Naive thymus-derived CD4-positive, alpha-beta T cell (primary cell): ENCODE data around the gene C1orf232. TPM values are rescaled to one million over a fixed set of nuclear protein-coding genes. Genes with fewer than 3 reads are reported as not detected.

ENCODE experiments used
- ATAC-seq: fragments of 150-1000 bp; cut with Tn5 transposase; 2 replicates; pipeline ENCODE4 v1.10.0; 2021; ENCODE audit warnings: mild to moderate bottlenecking, moderate library complexity
- CTCF ChIA-PET: fragments of 350-600 bp; sonication (Branson Sonifier 250); formaldehyde crosslinking; loops from one replicate; lab custom pipeline; 2021; ENCODE audit warnings: antibody characterized with exemption; lab: Charles Lee
- POLR2A ChIA-PET: fragments of 350-600 bp; sonication (Branson Sonifier 250); formaldehyde crosslinking; loops from one replicate; lab custom pipeline; 2021; ENCODE audit warnings: antibody characterized with exemption, inconsistent platforms; lab: Charles Lee
- DNase-seq, 9 donors: peaks; one replicate each; pipeline versions ENCODE4 v3.0.0 to v3.0.0-alpha.2; 2020 to 2022; ENCODE audit warnings: mixed read lengths in 1 of 9
- H3K27ac ChIP-seq: one replicate; pipeline ENCODE4 v1.7.0; 2013; ENCODE audit warnings: mild to moderate bottlenecking, low read depth, low read length, moderate library complexity
- H3K27me3 ChIP-seq, 2 donors: one replicate each; pipeline ENCODE4 v1.7.0; 2013; ENCODE audit warnings: low read length in 2 of 2, mild to moderate bottlenecking in 2 of 2, moderate library complexity in 2 of 2; ENCODE audit not compliant: control insufficient read depth in 2 of 2, insufficient read depth in 2 of 2
- H3K36me3 ChIP-seq, 3 experiments: 1 replicate in 2 of 3; 2 replicates in 1 of 3; pipeline ENCODE4 v1.7.0; 2013; ENCODE audit warnings: low read length in 3 of 3, mild to moderate bottlenecking in 3 of 3, moderate library complexity in 1 of 3; ENCODE audit not compliant: insufficient read depth in 3 of 3, control insufficient read depth in 2 of 3
- H3K4me1 ChIP-seq, 2 donors: one replicate each; pipeline ENCODE4 v1.7.0; 2013; ENCODE audit warnings: low read length in 2 of 2, mild to moderate bottlenecking in 2 of 2, moderate library complexity in 1 of 2; ENCODE audit not compliant: control insufficient read depth in 2 of 2, insufficient read depth in 2 of 2
- H3K4me3 ChIP-seq: 2 replicates; pipeline ENCODE4 v1.7.0; 2013; ENCODE audit warnings: mild to moderate bottlenecking, low read length
- H3K9me3 ChIP-seq, 3 experiments: 1 replicate in 2 of 3; 2 replicates in 1 of 3; pipeline ENCODE4 v1.7.0; 2013; ENCODE audit warnings: low read length in 3 of 3; ENCODE audit not compliant: control insufficient read depth in 2 of 3
- H3K27ac Mint-ChIP-seq, 9 donors: one replicate each; pipeline ENCODE4 v1.8.0; 2020 to 2022; ENCODE audit warnings: mixed read lengths in 9 of 9, mild to moderate bottlenecking in 8 of 9, moderate library complexity in 5 of 9, inconsistent platforms in 2 of 9
- H3K27me3 Mint-ChIP-seq, 5 donors: one replicate each; pipeline ENCODE4 v1.8.0; 2021 to 2022; ENCODE audit warnings: mixed read lengths in 5 of 5, mild to moderate bottlenecking in 1 of 5
- H3K36me3 Mint-ChIP-seq, 5 donors: one replicate each; pipeline ENCODE4 v1.8.0; 2020 to 2022; ENCODE audit warnings: mixed read lengths in 5 of 5, mild to moderate bottlenecking in 3 of 5, inconsistent platforms in 1 of 5
- H3K4me1 Mint-ChIP-seq, 7 donors: one replicate each; pipeline ENCODE4 v1.8.0; 2020 to 2022; ENCODE audit warnings: mixed read lengths in 7 of 7, mild to moderate bottlenecking in 3 of 7, inconsistent platforms in 1 of 7
- H3K4me3 Mint-ChIP-seq, 10 donors: one replicate each; pipeline ENCODE4 v1.8.0; 2020 to 2022; ENCODE audit warnings: mild to moderate bottlenecking in 10 of 10, mixed read lengths in 10 of 10, moderate library complexity in 6 of 10, inconsistent platforms in 2 of 10
- H3K9me3 Mint-ChIP-seq, 11 donors: one replicate each; pipeline ENCODE4 v1.8.0; 2020 to 2022; ENCODE audit warnings: mixed read lengths in 11 of 11, mild to moderate bottlenecking in 4 of 11, inconsistent platforms in 1 of 11, moderate library complexity in 1 of 11
- intact Hi-C, 2 donors: fragments of 100-400 bp; cut with micrococcal nuclease; formaldehyde crosslinking; loops; one replicate each; pipeline ENCODE4 v1.15.1; 2023
- polyA plus RNA-seq, 2 donors: library from polyadenylated mRNA; unstranded; fragments of 300-500 nt; fragmentation: Illumina TruSeq; gene quantifications; one replicate each; pipeline ENCODE4 v1.2.3, GENCODE V29; 2021
- total RNA-seq, 6 experiments: library from RNA in 5 of 6; stranded (reverse) in 5 of 6; gene quantifications; 1 replicate in 5 of 6; 2 replicates in 1 of 6; pipeline ENCODE4 v1.2.3 and lab custom pipeline; 2021 to 2026

Gene C1orf232
- total RNA-seq, result not detected
- not detected for polyA plus RNA-seq
- not detected for total RNA-seq (lab: John Stamatoyannopoulos, UW)

- ATAC-seq (no peak), DNase-seq (no peak)
- peak within 1 kb of the TSS; percentile 86 for H3K27ac ChIP-seq
- Mint-ChIP-seq H3K4me3 (peak within 1 kb of the TSS; percentile 83 to 90 (median 88)), H3K27ac (peak within 1 kb of the TSS; percentile 48 to 91 (median 77)), H3K27me3 (peaks cover 0 to 30% (median 3%) of the 10 kb centered on the region in 5 donors), H3K36me3 (no peaks in the 10 kb centered on the region), H3K9me3 (no peaks in the 10 kb centered on the region), H3K4me1 (peaks cover 0 to 38% (median 18%) of the 10 kb centered on the region in 7 donors)
- H3K36me3 ChIP-seq, result peaks cover 0 to 7% (median 0%) of the 10 kb centered on the region in 3 experiments
- intact Hi-C loops, result loop anchor here (1.0 to 5.0 kb wide), 6 partner anchors 58 to 249 kb away; partner anchors contain the start of genes CEP85 (in 2 of the 2) and PDIK1L (in 1 of the 2)
- POLR2A ChIA-PET, result interaction anchor here (1.1 to 3.2 kb wide), 2 partner anchors 66 to 110 kb away, joined by 4 to 24 read pairs; partner anchors contain the start of gene CEP85
- H3K4me3 ChIP-seq, result peak within 1 kb of the TSS; percentile 72
- H3K9me3 ChIP-seq, result no peaks in the 10 kb centered on the region
- CTCF ChIA-PET, result interaction anchor here (0.8 to 2.6 kb wide), 4 partner anchors 13 to 632 kb away, joined by 3 to 38 read pairs (median 5); partner anchors contain the start of gene CEP85
- peaks cover 7 to 10% of the 10 kb centered on the region in 2 donors for H3K4me1 ChIP-seq
- H3K27me3 ChIP-seq, result peaks cover 0 to 4% of the 10 kb centered on the region in 2 donors
Measured at GRCh38 chr1:26168410-26169197, at the start of gene C1orf232. Gene C1orf232, minus strand, starts transcription at chr1:26168963. Its CDS starts 464 bp downstream, at chr1:26168499.

DNA sequence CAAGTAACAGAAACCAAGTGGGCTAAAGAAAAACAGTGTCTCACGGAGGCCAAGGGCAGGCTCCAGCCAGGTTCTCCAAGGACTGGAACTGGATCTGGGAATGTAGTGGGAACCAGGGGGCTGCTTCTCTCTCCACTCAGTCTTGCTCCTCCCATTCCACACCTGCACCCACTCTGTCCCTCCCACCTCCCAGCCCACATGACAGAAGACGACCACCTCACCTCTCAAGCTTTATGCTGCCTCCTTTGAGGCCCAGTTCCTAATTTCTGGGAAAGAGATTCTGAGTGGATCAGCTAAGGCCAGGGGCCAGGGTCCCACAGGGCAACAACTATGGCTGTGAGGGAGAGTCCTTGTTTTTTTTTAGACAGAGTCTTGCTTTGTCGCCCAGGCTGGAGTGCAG, 46.5 kb upstream of the C1orf232 start:
- H3K4me3 ChIP-seq, result no peak overlapping the region
- Mint-ChIP-seq H3K4me1 (peaks cover 0 to 2% (median 0%) of the 10 kb centered on the region in 7 donors), H3K9me3 (no peaks in the 10 kb centered on the region), H3K27ac (no peak overlapping the region), H3K4me3 (no peak overlapping the region), H3K36me3 (no peaks in the 10 kb centered on the region), H3K27me3 (peaks cover 0 to 18% (median 0%) of the 10 kb centered on the region in 5 donors)
- ChIA-PET CTCF (no interaction called here), POLR2A (no interaction called here)
- ATAC-seq (no peak), DNase-seq (no peak)
- no peak overlapping the region for H3K27ac ChIP-seq
- H3K36me3 ChIP-seq, result no peaks in the 10 kb centered on the region
- no peaks in the 10 kb centered on the region for H3K27me3 ChIP-seq
- H3K9me3 ChIP-seq, result no peaks in the 10 kb centered on the region
- H3K4me1 ChIP-seq, result no peaks in the 10 kb centered on the region
- intact Hi-C loops, result no loop called here

DNA sequence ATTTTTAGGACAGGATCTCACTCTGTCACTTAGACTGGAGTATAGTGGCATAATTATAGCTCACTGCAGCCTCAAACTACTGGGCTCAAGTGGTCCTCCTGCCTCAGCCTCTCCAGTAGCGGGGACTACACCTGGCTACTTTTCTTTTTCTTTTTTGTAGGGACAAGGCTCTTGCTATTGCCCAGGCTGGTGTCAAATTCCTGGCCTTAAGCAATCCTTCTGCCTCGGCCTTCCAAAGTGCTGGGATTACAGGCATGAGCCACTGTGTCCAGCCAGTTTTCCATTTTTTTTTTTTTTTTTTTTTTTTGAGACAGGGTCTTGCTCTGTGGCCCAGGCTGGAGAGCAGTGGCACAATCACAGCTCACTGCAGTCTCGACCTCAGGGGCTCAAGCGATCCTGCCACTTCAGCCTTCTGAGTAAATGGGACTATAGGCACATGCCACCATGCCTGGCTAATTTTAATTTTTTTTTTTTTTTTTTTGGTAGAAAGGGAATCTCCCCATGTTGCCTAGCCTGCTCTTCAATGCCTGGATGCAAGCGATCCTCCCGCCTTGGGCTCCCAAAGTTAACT, 44.7 kb upstream of the C1orf232 start:
- intact Hi-C loops, result no loop called here
- Histone ChIP-seq H3K27me3 (no peaks in the 10 kb centered on the region), H3K27ac (no peak overlapping the region), H3K9me3 (no peaks in the 10 kb centered on the region), H3K4me3 (no peak overlapping the region), H3K4me1 (no peaks in the 10 kb centered on the region), H3K36me3 (no peaks in the 10 kb centered on the region)
- Mint-ChIP-seq H3K9me3 (no peaks in the 10 kb centered on the region), H3K27me3 (peaks cover 0 to 25% (median 0%) of the 10 kb centered on the region in 5 donors), H3K4me1 (no peaks in the 10 kb centered on the region), H3K27ac (no peak overlapping the region), H3K4me3 (no peak overlapping the region), H3K36me3 (no peaks in the 10 kb centered on the region)
- ATAC-seq (no peak), DNase-seq (no peak)
- POLR2A ChIA-PET, result interaction anchor here (1.2 kb wide), 1 partner anchor 108 kb away, joined by 3 read pairs; no protein-coding TSS in a partner anchor
- CTCF ChIA-PET, result no interaction called here

- Histone ChIP-seq H3K4me1 (no peaks in the 10 kb centered on the region), H3K27ac (no peak overlapping the region), H3K9me3 (no peaks in the 10 kb centered on the region), H3K27me3 (no peaks in the 10 kb centered on the region), H3K36me3 (no peaks in the 10 kb centered on the region), H3K4me3 (no peak overlapping the region)
- Mint-ChIP-seq H3K9me3 (no peaks in the 10 kb centered on the region), H3K27me3 (peaks cover 0 to 25% (median 0%) of the 10 kb centered on the region in 5 donors), H3K27ac (no peak overlapping the region), H3K36me3 (no peaks in the 10 kb centered on the region), H3K4me3 (no peak overlapping the region), H3K4me1 (no peaks in the 10 kb centered on the region)
- ChIA-PET POLR2A (interaction anchor here (1.2 kb wide), 1 partner anchor 109 kb away, joined by 3 read pairs; no protein-coding TSS in a partner anchor), CTCF (no interaction called here)
- ATAC-seq (no peak), DNase-seq (no peak)
- intact Hi-C loops, result no loop called here
Measured at GRCh38 chr1:26212726-26213125, 44.0 kb upstream of the C1orf232 start.

GRCh38 chr1:26210147-26210870, 41.5 kb upstream of the C1orf232 start:
- H3K4me1 Mint-ChIP-seq, result peaks cover 0 to 4% (median 0%) of the 10 kb centered on the region in 7 donors
- ATAC-seq (no peak), DNase-seq (no peak)
- H3K9me3 Mint-ChIP-seq, result no peaks in the 10 kb centered on the region
- peaks cover 0 to 21% (median 0%) of the 10 kb centered on the region in 5 donors for H3K27me3 Mint-ChIP-seq
- no peak overlapping the region for H3K4me3 Mint-ChIP-seq
- no peaks in the 10 kb centered on the region for H3K36me3 Mint-ChIP-seq
- H3K4me1 ChIP-seq, result no peaks in the 10 kb centered on the region
- no peaks in the 10 kb centered on the region for H3K27me3 ChIP-seq
- no peak overlapping the region for H3K27ac Mint-ChIP-seq
- no peaks in the 10 kb centered on the region for H3K9me3 ChIP-seq
- H3K4me3 ChIP-seq, result no peak overlapping the region
- CTCF ChIA-PET, result interaction anchor here (0.7 to 0.8 kb wide), 3 partner anchors 23 to 329 kb away, joined by 3 to 8 read pairs (median 3); no protein-coding TSS in a partner anchor
- POLR2A ChIA-PET, result interaction anchor here (1.4 kb wide), 1 partner anchor 8 kb away, joined by 3 read pairs; no protein-coding TSS in a partner anchor
- no peaks in the 10 kb centered on the region for H3K36me3 ChIP-seq
- H3K27ac ChIP-seq, result no peak overlapping the region
- intact Hi-C loops, result no loop called here
